Heart right ventricle (tissue), 16 donors: ENCODE measurements around the gene RSPRY1. TPM values are rescaled to one million over a fixed set of nuclear protein-coding genes. Genes with fewer than 3 reads are reported as not detected.

Experiments
- ATAC-seq, 8 donors: fragments of 200-7000 bp; cut with Tn5 transposase; one replicate each; pipeline ENCODE4 v1.9.1; 2020; ENCODE audit warnings: mild to moderate bottlenecking in 8 of 8, moderate library complexity in 8 of 8, moderate number of reproducible peaks in 1 of 8
- DNase-seq, 2 donors: peaks; one replicate each; pipeline ENCODE4 v3.0.0-alpha.2; 2020
- H3K27ac ChIP-seq, 10 donors: fragments of 200-600 bp; sonication (generic) in 2 of 10; one replicate each; pipeline versions ENCODE4 v1.5.0 to v1.8.0; 2020 to 2022; ENCODE audit warnings: mild to moderate bottlenecking in 3 of 10
- H3K27me3 ChIP-seq, 7 donors: fragments of 200-600 bp; one replicate each; pipeline ENCODE4 v1.8.0; 2021 to 2022; ENCODE audit warnings: mild to moderate bottlenecking in 2 of 7
- H3K36me3 ChIP-seq, 9 donors: fragments of 200-600 bp; sonication (generic) in 1 of 9; one replicate each; pipeline versions ENCODE4 v1.5.0 to v1.8.0; 2020 to 2022; ENCODE audit warnings: mild to moderate bottlenecking in 2 of 9
- H3K4me1 ChIP-seq, 9 donors: fragments of 200-600 bp; sonication (generic) in 1 of 9; one replicate each; pipeline versions ENCODE4 v1.5.0 to v1.8.0; 2020 to 2022; ENCODE audit warnings: mild to moderate bottlenecking in 4 of 9
- H3K4me3 ChIP-seq, 10 donors: fragments of 200-600 bp; sonication (generic) in 2 of 10; one replicate each; pipeline versions ENCODE4 v1.5.0 to v1.8.0; 2020 to 2022; ENCODE audit warnings: mild to moderate bottlenecking in 7 of 10, moderate library complexity in 2 of 10
- H3K9me3 ChIP-seq, 11 donors: fragments of 200-600 bp in 10 of 11; sonication (generic) in 2 of 11; one replicate each; pipeline versions ENCODE4 v1.5.0 to v1.8.0; 2013 to 2022; ENCODE audit warnings: mild to moderate bottlenecking in 2 of 11, control low read depth in 1 of 11, moderate library complexity in 1 of 11
- CTCF ChIP-seq, 9 donors: fragments of 200-600 bp; sonication (generic) in 2 of 9; IDR thresholded peaks; one replicate each; pipeline versions ENCODE4 v1.5.0 to v1.8.0; 2021 to 2022; ENCODE audit warnings: antibody characterized with exemption in 9 of 9, mild to moderate bottlenecking in 5 of 9, moderate library complexity in 1 of 9
- WGBS, 2 donors: extraction: QIAGEN DNeasy Blood & Tissue Kit; methylation state at CpG; one replicate each; pipeline ENCODE4 v1.1.7; 2013; ENCODE audit warnings: inconsistent platforms in 1 of 2; 5-methylcytosine and 5-hydroxymethylcytosine counted together
- intact Hi-C, 10 donors: fragments of 100-400 bp; cut with DNase I; formaldehyde crosslinking; loops; one replicate each; pipeline versions ENCODE4 v1.11.1 to v1.14.2; 2022
- polyA plus RNA-seq, 2 donors: library from polyadenylated mRNA; stranded (reverse); fragments of 200-250 nt; gene quantifications; one replicate each; pipeline ENCODE4 v1.2.3, GENCODE V29; 2013
- total RNA-seq, 10 donors: library from RNA; stranded (reverse); fragmentation: NEBNext Ultra II Directional in 3 of 10; extraction: Animal tissue kit (Norgen Biotek cat#: 25700) in 3 of 10; gene quantifications; one replicate each; pipeline versions ENCODE4 v1.2.1 to v1.2.4, GENCODE V29; 2021 to 2023
- donor health status: Arrhythmogenic right ventricular cardiomyopathy.
- donor health status: ischemic (EF 13 %, LVEDD 7.1; RV severe dilation, severe dysfunction).
- donor health status: healthy with polysubstance abuse.
- donor health status: DM: no; HTN: yes; CAD: no.
- donor health status: DM: no; HTN: no; CAD: no.
- donor health status: ischemic (EF 25% LVEDD 6.9; RV normal size, moderate dysfunction).
- donor health status: ischemic (EF 25% LVEDD 5.7; RV mildly dilated, moderate dysfunction).
- donor health status: healthy.
- donor health status: DM: yes; HTN: yes; CAD: no.
- donor health status: Ischemic cardiomyopathy.
- donor health status: ischemic (EF 35%, LVEDD 5.7; RV mildly dilated, moderate dysfunction).
- donor health status: nonischemic (EF 11% LVEDD 7.7; RV severe dilation, severe dysfunction).
- donor health status: DM: yes; HTN: yes; CAD: no.
- donor health status: PGD.
- donor health status: ischemic (EF 29% LVEDD 5.4; RV normal size, mild dysfunction).
- donor health status: nonischemic (EF 23%, LVEDD 6.1; RV moderate dilation, normal function).

Gene RSPRY1
- total and polyA plus RNA-seq, 12 donors, result 6.9 to 21.4 (median 16.9) TPM

- no peak for TF ChIP-seq CTCF (IDR thresholded peaks at IDR 0.05)
- Histone ChIP-seq H3K36me3 (peaks cover 0 to 11% (median 0%) of the 10 kb centered on the region in 9 donors), H3K4me3 (no peak overlapping the region), H3K4me1 (peaks cover 0 to 68% (median 41%) of the 10 kb centered on the region in 9 donors), H3K27me3 (no peaks in the 10 kb centered on the region), H3K9me3 (no peaks in the 10 kb centered on the region), H3K27ac (no peak overlapping the region)
- intact Hi-C loops, result no loop called here
- no peak for ATAC-seq
- whole genome bisulfite sequencing, 2 donors, result 94 to 98% methylated on average over 2 of the region's 2 CpGs
- no peak for DNase-seq
Measured at GRCh38 chr16:57190136-57190535, 4.0 kb downstream of the RSPRY1 start.

- H3K9me3 ChIP-seq, result no peaks in the 10 kb centered on the region
- intact Hi-C loops, result no loop called here
- ATAC-seq (no peak), DNase-seq (no peak)
- no peak overlapping the region for H3K4me3 ChIP-seq
- peaks cover 0 to 11% (median 0%) of the 10 kb centered on the region in 9 donors for H3K36me3 ChIP-seq
- no peaks in the 10 kb centered on the region for H3K27me3 ChIP-seq
- TF ChIP-seq CTCF (IDR thresholded peaks at IDR 0.05), result no peak
- no peak overlapping the region for H3K27ac ChIP-seq
- WGBS, 2 donors, result 74 to 78% methylated on average over 3 of the region's 3 CpGs
- peaks cover 0 to 72% (median 44%) of the 10 kb centered on the region in 9 donors for H3K4me1 ChIP-seq
Measured at GRCh38 chr16:57191056-57191571, 5.0 kb downstream of the RSPRY1 start.

- H3K4me1 ChIP-seq, result peaks cover 0 to 80% (median 54%) of the 10 kb centered on the region in 9 donors
- H3K36me3 ChIP-seq, result peaks cover 0 to 11% (median 0%) of the 10 kb centered on the region in 9 donors
- H3K27ac ChIP-seq, result no peak overlapping the region
- DNase-seq, result no peak
- intact Hi-C loops, result no loop called here
- WGBS, 2 donors, result 92 to 94% methylated on average over 3 of the region's 3 CpGs
- TF ChIP-seq CTCF (IDR thresholded peaks at IDR 0.05), result no peak
- ATAC-seq, result no peak
- H3K27me3 ChIP-seq, result no peaks in the 10 kb centered on the region
- no peaks in the 10 kb centered on the region for H3K9me3 ChIP-seq
- H3K4me3 ChIP-seq, result no peak overlapping the region
Measured at GRCh38 chr16:57192146-57192545, 6.0 kb downstream of the RSPRY1 start.

GRCh38 chr16:57192720-57193486, 6.8 kb downstream of the RSPRY1 start:
- peaks cover 0 to 72% (median 47%) of the 10 kb centered on the region in 9 donors for H3K4me1 ChIP-seq
- WGBS, 2 donors, result 83 to 85% methylated on average over 7 of the region's 7 CpGs
- ATAC-seq, result no peak

More at GRCh38 chr16:57192720-57193486, 6.8 kb downstream of the RSPRY1 start:
- Histone ChIP-seq H3K36me3 (peaks cover 0 to 11% (median 0%) of the 10 kb centered on the region in 9 donors), H3K9me3 (no peaks in the 10 kb centered on the region), H3K27me3 (no peaks in the 10 kb centered on the region), H3K27ac (no peak overlapping the region), H3K4me3 (no peak overlapping the region)
- no peak for TF ChIP-seq CTCF (IDR thresholded peaks at IDR 0.05)
- intact Hi-C loops, result no loop called here
- no peak for DNase-seq
